Activated effector memory CD4-positive, alpha-beta T cell treated with anti-CD3 and anti-CD28 coated beads, Interleukin-2, amount 50 U/mL, for 16 hours (primary cell): Measurements from ENCODE around the gene ARAP1.

Experiments
- DNase-seq: peaks from one replicate; pipeline ENCODE4 v3.0.0-alpha.2; 2020

The ARAP1 gene

GRCh38 chr11:72679869-72680268 is 72.3 kb downstream of the ARAP1 start:
- DNase-seq = no peak

- DNase-seq = no peak
Observed at GRCh38 chr11:72678524-72678923, 73.7 kb downstream of the ARAP1 start.

GRCh38 chr11:72676861-72677341 is 75.3 kb downstream of the ARAP1 start:
- peak; percentile 87 for DNase-seq

- no peak for DNase-seq
Observed at GRCh38 chr11:72675221-72675620, 77.0 kb downstream of the ARAP1 start.

GRCh38 chr11:72673943-72674828 is 78.0 kb downstream of the ARAP1 start, which contains the start of gene PDE2A:
TSS of gene PDE2A (minus strand) at chr11:72674422. CDS start at chr11:72674207, 215 bp downstream.
- DNase-seq = no peak

GRCh38 chr11:72673284-72673942 is 78.8 kb downstream of the ARAP1 start:
- DNase-seq = no peak

GRCh38 chr11:72672597-72673238 is 79.5 kb downstream of the ARAP1 start:
- DNase-seq = no peak

GRCh38 chr11:72671152-72672099 is 80.8 kb downstream of the ARAP1 start:
- DNase-seq = no peak

- no peak for DNase-seq
Observed at GRCh38 chr11:72670041-72670440, 82.2 kb downstream of the ARAP1 start.

GRCh38 chr11:72669527-72669926 is 82.7 kb downstream of the ARAP1 start:
- DNase-seq = no peak

GRCh38 chr11:72668629-72669347 is 83.4 kb downstream of the ARAP1 start:
- peak; percentile 72 for DNase-seq

GRCh38 chr11:72665911-72666472 is 86.2 kb downstream of the ARAP1 start:
- DNase-seq = no peak

- no peak for DNase-seq
Observed at GRCh38 chr11:72662036-72662435, 90.2 kb downstream of the ARAP1 start.

- DNase-seq = no peak
Observed at GRCh38 chr11:72661486-72661885, 90.7 kb downstream of the ARAP1 start.

GRCh38 chr11:72658989-72659640 is 93.1 kb downstream of the ARAP1 start:
- DNase-seq = no peak

GRCh38 chr11:72657411-72658100 is 94.7 kb downstream of the ARAP1 start:
- DNase-seq = no peak

- no peak for DNase-seq
Observed at GRCh38 chr11:72655896-72656464, 96.2 kb downstream of the ARAP1 start.

GRCh38 chr11:72655014-72655413 is 97.2 kb downstream of the ARAP1 start:
- DNase-seq = no peak

- DNase-seq = no peak
Observed at GRCh38 chr11:72653649-72654048, 98.6 kb downstream of the ARAP1 start.
